ENCODE results near the gene CEP164. TPM values are rescaled to one million over a fixed set of nuclear protein-coding genes. Genes with fewer than 3 reads are reported as not detected.

Gene CEP164
- total RNA-seq, 1 donor from 2014 or later, result 25.2 TPM

DNA sequence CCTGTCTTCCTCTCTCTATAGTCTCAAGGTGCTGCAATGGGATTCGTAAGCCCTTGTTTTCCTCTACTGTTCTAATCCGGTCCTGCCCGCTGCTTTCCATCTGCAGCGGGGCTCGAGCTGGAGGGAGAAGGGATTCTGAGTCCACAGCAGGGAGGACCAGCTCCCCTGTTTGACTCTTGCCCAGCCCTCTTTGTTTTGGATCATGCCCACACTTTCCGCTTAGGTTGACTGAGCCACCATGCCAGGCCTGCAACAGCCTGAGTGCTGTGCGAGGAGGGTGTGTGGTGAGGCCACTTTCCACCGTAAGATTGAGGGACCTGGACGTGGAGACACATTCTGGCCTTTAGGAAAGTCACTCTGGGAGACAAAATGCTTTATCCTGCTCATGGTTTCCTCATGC, 58.3 kb downstream of the CEP164 start:
- intact Hi-C loops (cut with DNase I), result no loop called here
- TF ChIP-seq, protein P1, sequence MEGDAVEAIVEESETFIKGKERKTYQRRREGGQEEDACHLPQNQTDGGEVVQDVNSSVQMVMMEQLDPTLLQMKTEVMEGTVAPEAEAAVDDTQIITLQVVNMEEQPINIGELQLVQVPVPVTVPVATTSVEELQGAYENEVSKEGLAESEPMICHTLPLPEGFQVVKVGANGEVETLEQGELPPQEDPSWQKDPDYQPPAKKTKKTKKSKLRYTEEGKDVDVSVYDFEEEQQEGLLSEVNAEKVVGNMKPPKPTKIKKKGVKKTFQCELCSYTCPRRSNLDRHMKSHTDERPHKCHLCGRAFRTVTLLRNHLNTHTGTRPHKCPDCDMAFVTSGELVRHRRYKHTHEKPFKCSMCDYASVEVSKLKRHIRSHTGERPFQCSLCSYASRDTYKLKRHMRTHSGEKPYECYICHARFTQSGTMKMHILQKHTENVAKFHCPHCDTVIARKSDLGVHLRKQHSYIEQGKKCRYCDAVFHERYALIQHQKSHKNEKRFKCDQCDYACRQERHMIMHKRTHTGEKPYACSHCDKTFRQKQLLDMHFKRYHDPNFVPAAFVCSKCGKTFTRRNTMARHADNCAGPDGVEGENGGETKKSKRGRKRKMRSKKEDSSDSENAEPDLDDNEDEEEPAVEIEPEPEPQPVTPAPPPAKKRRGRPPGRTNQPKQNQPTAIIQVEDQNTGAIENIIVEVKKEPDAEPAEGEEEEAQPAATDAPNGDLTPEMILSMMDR (IDR thresholded peaks at IDR 0.05), result no peak
- no peak overlapping the region for H3K27ac ChIP-seq
- DNase-seq (no peak), ATAC-seq (no peak)
- H3K4me3 ChIP-seq, result no peak overlapping the region
- no peaks in the 10 kb centered on the region for H3K4me1 ChIP-seq
- H3K27me3 ChIP-seq, result no peaks in the 10 kb centered on the region
- H3K36me3 ChIP-seq, result peaks cover 65% of the 10 kb centered on the region
- no peaks in the 10 kb centered on the region for H3K9me3 ChIP-seq

DNA sequence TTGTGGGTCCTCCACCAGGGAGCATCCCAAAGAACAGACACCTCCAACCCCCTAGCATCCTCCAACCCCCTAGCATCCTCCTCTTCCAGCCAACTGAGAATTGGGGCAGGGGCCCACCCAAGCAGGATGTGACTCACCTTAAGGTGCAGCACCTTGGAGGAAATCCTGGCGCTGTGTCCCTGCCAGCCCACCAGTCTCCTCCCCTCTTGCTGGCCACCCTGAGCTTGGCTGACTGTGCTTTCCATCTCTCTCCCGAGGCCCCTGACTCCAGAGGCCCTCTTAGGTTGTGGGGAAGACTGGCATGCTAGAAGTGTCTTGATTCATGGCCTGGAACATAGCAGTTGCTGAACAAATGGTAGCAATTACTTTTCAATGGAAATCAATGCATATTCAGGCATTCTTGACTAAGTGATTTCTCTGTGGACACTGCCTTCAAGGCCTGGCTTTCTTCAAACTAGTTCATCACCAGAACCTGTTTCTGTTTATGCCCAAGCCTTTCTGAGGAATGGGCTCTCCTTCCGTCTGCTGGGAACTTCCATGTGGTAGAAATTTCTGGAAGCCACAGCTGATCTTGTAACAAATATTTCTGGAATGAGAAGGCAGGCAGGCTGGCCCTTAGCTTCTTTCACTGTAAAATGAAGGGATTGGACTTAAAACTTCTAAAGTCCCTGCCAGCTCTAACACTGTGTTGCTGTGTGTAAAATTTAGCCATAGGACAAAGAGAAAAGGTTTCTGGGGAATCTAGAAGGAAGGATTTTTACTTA, 60.5 kb downstream of the CEP164 start:
- Histone ChIP-seq H3K9me3 (no peaks in the 10 kb centered on the region), H3K4me3 (no peak overlapping the region), H3K4me1 (no peaks in the 10 kb centered on the region), H3K27ac (no peak overlapping the region), H3K27me3 (no peaks in the 10 kb centered on the region), H3K36me3 (peaks cover 66% of the 10 kb centered on the region)
- DNase-seq, result no peak
- intact Hi-C loops (cut with DNase I), result no loop called here
- no peak for ATAC-seq
- TF ChIP-seq, protein P1 (IDR thresholded peaks at IDR 0.05), result no peak

DNA sequence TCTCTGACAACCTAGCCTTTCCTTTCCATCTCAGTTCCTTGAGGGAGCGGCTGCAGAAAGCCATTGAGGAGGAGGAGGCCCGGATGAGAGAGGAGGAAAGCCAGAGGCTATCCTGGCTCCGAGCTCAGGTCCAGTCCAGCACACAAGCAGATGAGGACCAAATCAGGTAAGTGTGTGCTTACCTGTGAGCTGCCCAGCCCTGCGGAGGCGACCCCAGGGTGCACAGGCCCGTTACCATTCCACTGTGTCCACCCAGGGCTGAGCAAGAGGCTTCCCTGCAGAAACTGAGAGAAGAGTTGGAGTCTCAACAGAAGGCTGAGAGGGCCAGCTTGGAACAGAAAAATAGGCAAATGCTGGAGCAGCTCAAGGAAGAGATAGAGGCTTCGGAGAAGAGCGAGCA, 63.1 kb downstream of the CEP164 start:
- Histone ChIP-seq H3K9me3 (no peaks in the 10 kb centered on the region), H3K27me3 (no peaks in the 10 kb centered on the region), H3K36me3 (peaks cover 65% of the 10 kb centered on the region), H3K4me1 (no peaks in the 10 kb centered on the region), H3K27ac (no peak overlapping the region), H3K4me3 (no peak overlapping the region)
- ATAC-seq (no peak), DNase-seq (no peak)
- TF ChIP-seq, protein P1 (IDR thresholded peaks at IDR 0.05), result no peak
- intact Hi-C loops (cut with DNase I), result no loop called here

DNA sequence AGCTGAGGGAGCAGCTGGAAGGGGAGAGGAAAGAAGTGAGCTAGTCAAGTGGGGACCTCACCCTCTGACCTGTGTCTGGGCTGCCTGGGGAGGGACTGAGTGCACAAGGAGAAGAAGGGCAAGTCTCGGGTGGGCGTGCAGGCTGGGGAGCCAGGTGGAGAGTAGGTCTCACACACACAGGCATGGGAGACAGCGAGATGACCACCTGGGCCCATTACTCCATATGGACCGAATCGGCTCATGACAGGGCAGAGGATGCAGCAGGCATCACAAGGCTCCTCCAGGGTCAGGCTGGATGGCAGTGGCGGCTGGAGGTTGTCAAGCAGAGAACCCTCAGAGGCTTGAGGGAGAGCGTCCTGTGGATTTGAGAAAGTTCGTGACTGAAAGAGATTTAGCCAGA, 63.5 kb downstream of the CEP164 start:
- no peaks in the 10 kb centered on the region for H3K27me3 ChIP-seq
- no peaks in the 10 kb centered on the region for H3K9me3 ChIP-seq
- no peak overlapping the region for H3K27ac ChIP-seq
- intact Hi-C loops (cut with DNase I), result no loop called here
- H3K4me3 ChIP-seq, result no peak overlapping the region
- ATAC-seq, result no peak
- no peaks in the 10 kb centered on the region for H3K4me1 ChIP-seq
- peaks cover 62% of the 10 kb centered on the region for H3K36me3 ChIP-seq
- no peak for DNase-seq
- TF ChIP-seq, protein P1 (IDR thresholded peaks at IDR 0.05), result no peak

DNA sequence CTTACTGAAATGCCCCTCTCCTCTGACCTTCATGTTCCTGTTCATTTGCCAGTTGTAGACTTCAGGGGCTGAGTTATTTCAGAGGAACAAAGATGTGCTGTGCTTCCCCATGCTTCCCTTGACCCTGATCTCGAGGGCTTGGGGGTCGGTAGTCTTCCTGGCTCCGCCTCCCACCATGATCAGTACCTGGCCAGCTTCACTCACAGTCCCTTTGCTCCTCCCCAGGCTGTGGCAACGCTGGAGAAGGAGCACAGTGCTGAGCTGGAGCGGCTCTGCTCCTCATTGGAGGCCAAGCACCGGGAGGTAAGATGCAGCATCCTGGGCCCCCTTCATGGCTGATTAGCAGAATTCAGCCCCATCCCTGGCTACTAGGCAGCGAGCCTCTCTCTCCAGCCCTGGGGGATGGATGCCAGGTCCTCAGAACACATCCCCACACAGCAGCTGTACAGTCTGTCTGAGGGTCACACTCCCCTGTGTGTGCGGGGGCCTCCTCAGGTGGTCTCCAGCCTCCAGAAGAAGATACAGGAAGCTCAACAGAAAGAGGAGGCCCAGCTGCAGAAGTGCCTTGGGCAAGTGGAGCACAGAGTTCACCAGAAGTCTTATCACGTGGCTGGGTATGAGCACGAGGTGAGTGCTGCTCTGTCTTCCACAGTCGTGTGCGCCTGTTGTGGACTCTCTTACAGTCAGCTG, 64.5 kb downstream of the CEP164 start:
- ATAC-seq (no peak), DNase-seq (no peak)
- Histone ChIP-seq H3K27me3 (no peaks in the 10 kb centered on the region), H3K4me3 (no peak overlapping the region), H3K27ac (no peak overlapping the region), H3K36me3 (peaks cover 64% of the 10 kb centered on the region), H3K4me1 (no peaks in the 10 kb centered on the region), H3K9me3 (no peaks in the 10 kb centered on the region)
- intact Hi-C loops (cut with DNase I), result no loop called here
- TF ChIP-seq, protein P1 (IDR thresholded peaks at IDR 0.05), result no peak
